Testis (tissue), 2 donors: ENCODE measurements around the gene UHMK1.

Experiments
- POLR2A ChIP-seq: fragments of 450-650 bp; IDR thresholded peaks from one replicate; pipeline ENCODE4 v1.6.1; 2017; ENCODE audit warnings: antibody characterized with exemption, mild to moderate bottlenecking, moderate library complexity
- TF ChIP-seq, protein P1 (sequence below), 3 experiments: fragments of 450-650 bp in 2 of 3; fragments of 200-600 bp in 1 of 3; sonication (generic) in 1 of 3; IDR thresholded peaks; one replicate each; pipeline ENCODE4 v1.5.1; 2016 to 2019; ENCODE audit warnings: antibody characterized with exemption in 3 of 3, mild to moderate bottlenecking in 2 of 3, moderate library complexity in 1 of 3

DNA sequence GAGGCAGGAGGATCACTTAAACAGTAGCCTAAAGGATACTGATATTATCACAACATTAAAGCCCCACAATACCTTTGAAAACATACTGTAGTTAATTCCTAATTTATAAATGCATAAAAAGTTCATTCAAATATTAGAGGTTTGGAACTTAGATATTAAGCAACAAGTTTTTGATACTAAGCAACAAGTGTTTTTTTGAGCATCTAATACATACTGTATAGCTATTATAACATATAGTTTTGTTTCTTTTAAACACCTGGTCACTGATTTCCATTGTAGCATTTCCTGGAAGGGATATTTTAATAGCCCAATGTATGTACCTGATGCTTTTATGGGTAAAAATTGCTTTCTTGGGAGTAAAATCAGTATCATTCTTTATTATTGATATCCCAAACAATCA, 4.5 kb downstream of the UHMK1 start:
- TF ChIP-seq, protein P1, sequence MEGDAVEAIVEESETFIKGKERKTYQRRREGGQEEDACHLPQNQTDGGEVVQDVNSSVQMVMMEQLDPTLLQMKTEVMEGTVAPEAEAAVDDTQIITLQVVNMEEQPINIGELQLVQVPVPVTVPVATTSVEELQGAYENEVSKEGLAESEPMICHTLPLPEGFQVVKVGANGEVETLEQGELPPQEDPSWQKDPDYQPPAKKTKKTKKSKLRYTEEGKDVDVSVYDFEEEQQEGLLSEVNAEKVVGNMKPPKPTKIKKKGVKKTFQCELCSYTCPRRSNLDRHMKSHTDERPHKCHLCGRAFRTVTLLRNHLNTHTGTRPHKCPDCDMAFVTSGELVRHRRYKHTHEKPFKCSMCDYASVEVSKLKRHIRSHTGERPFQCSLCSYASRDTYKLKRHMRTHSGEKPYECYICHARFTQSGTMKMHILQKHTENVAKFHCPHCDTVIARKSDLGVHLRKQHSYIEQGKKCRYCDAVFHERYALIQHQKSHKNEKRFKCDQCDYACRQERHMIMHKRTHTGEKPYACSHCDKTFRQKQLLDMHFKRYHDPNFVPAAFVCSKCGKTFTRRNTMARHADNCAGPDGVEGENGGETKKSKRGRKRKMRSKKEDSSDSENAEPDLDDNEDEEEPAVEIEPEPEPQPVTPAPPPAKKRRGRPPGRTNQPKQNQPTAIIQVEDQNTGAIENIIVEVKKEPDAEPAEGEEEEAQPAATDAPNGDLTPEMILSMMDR (IDR thresholded peaks at IDR 0.05): no peak
- TF ChIP-seq POLR2A: no peak
